ENCODE measurements around the gene CD34.

GRCh38 chr1:207850621-207851407, 60.1 kb downstream of the CD34 start:
- TF ChIP-seq, protein P1, sequence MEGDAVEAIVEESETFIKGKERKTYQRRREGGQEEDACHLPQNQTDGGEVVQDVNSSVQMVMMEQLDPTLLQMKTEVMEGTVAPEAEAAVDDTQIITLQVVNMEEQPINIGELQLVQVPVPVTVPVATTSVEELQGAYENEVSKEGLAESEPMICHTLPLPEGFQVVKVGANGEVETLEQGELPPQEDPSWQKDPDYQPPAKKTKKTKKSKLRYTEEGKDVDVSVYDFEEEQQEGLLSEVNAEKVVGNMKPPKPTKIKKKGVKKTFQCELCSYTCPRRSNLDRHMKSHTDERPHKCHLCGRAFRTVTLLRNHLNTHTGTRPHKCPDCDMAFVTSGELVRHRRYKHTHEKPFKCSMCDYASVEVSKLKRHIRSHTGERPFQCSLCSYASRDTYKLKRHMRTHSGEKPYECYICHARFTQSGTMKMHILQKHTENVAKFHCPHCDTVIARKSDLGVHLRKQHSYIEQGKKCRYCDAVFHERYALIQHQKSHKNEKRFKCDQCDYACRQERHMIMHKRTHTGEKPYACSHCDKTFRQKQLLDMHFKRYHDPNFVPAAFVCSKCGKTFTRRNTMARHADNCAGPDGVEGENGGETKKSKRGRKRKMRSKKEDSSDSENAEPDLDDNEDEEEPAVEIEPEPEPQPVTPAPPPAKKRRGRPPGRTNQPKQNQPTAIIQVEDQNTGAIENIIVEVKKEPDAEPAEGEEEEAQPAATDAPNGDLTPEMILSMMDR (conservative IDR thresholded peaks at IDR 0.05; ENCODE audit: low read depth, low read length) = no peak
- no peak for TF ChIP-seq EZH2 (IDR thresholded peaks at IDR 0.05; ENCODE audit: low read length, unreplicated experiment)
- no peak for TF ChIP-seq EZH2phosphoT487 (IDR thresholded peaks at IDR 0.05; ENCODE audit: borderline replicate concordance, low read length)
